ENCODE measurements around the gene GSTP1. TPM values are rescaled to one million over a fixed set of nuclear protein-coding genes. Genes with fewer than 3 reads are reported as not detected.

GSTP1 gene
- polyA plus RNA-seq, 1 donor (not counting 4 experiments of a cell fraction or from before 2014, with no cell fraction given): 1,575 TPM

DNA sequence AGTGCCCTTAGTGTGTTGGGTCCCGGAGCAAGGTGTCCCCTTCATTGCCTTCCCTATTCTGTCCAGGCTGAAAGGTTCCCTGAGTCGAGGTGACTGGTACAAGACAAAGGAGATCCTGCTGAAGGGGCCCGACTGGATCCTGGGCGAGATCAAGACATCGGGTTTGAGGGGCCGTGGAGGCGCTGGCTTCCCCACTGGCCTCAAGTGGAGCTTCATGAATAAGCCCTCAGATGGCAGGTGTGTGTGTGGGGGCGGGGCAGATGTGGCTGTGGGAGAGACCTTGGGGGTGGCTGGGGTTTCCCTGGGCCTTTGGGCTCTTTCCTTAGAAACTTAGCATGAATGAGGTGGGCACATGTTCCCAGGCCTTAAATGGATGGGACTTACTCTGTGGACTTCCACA is 24.9 kb downstream of the GSTP1 start:
- Histone ChIP-seq H3K36me3 (ENCODE audit: control insufficient read depth in 2 of 2, extremely low read depth in 1 of 2, insufficient read depth in 2 of 2, low read length in 2 of 2) (peaks cover 23 to 28% of the 10 kb centered on the region in 2 experiments), H3K4me2 (ENCODE audit: control insufficient read depth, extremely low read depth, insufficient read depth, low read depth, low read length) (no peak overlapping the region), H3K9me1 (ENCODE audit: control insufficient read depth, extremely low read depth, insufficient read depth, low read length) (no peaks in the 10 kb centered on the region)

DNA sequence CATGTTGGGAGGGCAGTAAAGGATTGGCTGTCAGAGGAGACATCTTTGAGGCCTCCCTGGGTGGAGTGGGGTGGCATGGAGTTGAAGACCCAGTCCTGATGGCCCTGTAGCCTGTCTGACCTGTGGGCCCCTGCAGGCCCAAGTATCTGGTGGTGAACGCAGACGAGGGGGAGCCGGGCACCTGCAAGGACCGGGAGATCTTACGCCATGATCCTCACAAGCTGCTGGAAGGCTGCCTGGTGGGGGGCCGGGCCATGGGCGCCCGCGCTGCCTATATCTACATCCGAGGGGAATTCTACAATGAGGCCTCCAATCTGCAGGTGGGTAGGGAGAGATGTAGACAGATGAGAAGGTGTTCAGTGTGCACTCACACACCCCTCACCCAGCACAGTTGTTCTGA is 25.7 kb downstream of the GSTP1 start:
- Histone ChIP-seq H2AFZ (ENCODE audit: control insufficient read depth, low read length) (no peak overlapping the region), H3K4me1 (ENCODE audit: control insufficient read depth, extremely low read depth, insufficient read depth, low read length) (peaks cover 20% of the 10 kb centered on the region), H3K4me2 (ENCODE audit: control insufficient read depth, extremely low read depth, insufficient read depth, low read depth, low read length) (no peak overlapping the region), H3K9me3 (ENCODE audit: control insufficient read depth, low read depth, low read length) (no peaks in the 10 kb centered on the region), H4K20me1 (ENCODE audit: control insufficient read depth, extremely low read depth, insufficient read depth, low read length) (no peaks in the 10 kb centered on the region), H3K9ac (ENCODE audit: control insufficient read depth, extremely low read depth, insufficient read depth, low read length) (no peak overlapping the region), H3K4me3 (ENCODE audit: control insufficient read depth in 2 of 3, extremely low read depth in 1 of 3, insufficient read depth in 2 of 3, low read depth in 1 of 3, low read length in 3 of 3) (no peak overlapping the region), H3K36me3 (ENCODE audit: control insufficient read depth in 2 of 2, extremely low read depth in 1 of 2, insufficient read depth in 2 of 2, low read length in 2 of 2) (peaks cover 23 to 28% of the 10 kb centered on the region in 2 experiments), H3K9me1 (ENCODE audit: control insufficient read depth, extremely low read depth, insufficient read depth, low read length) (no peaks in the 10 kb centered on the region), H3K79me2 (ENCODE audit: control insufficient read depth, insufficient read depth, low read length) (peaks cover 17% of the 10 kb centered on the region), H3K27me3 (ENCODE audit: control insufficient read depth, extremely low read depth, insufficient read depth, low read length) (no peaks in the 10 kb centered on the region), H3K27ac (ENCODE audit: control insufficient read depth, insufficient read depth, low read length) (no peak overlapping the region)
- FAIRE-seq: no peak
- TF ChIP-seq, protein P1, sequence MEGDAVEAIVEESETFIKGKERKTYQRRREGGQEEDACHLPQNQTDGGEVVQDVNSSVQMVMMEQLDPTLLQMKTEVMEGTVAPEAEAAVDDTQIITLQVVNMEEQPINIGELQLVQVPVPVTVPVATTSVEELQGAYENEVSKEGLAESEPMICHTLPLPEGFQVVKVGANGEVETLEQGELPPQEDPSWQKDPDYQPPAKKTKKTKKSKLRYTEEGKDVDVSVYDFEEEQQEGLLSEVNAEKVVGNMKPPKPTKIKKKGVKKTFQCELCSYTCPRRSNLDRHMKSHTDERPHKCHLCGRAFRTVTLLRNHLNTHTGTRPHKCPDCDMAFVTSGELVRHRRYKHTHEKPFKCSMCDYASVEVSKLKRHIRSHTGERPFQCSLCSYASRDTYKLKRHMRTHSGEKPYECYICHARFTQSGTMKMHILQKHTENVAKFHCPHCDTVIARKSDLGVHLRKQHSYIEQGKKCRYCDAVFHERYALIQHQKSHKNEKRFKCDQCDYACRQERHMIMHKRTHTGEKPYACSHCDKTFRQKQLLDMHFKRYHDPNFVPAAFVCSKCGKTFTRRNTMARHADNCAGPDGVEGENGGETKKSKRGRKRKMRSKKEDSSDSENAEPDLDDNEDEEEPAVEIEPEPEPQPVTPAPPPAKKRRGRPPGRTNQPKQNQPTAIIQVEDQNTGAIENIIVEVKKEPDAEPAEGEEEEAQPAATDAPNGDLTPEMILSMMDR (optimal IDR thresholded peaks at IDR 0.05 in 1 of 3, IDR thresholded peaks at IDR 0.05 in 1 of 3, conservative IDR thresholded peaks at IDR 0.05 in 1 of 3; ENCODE audit: extremely low read depth in 1 of 3, insufficient read depth in 2 of 3, low read length in 3 of 3): no peak
- no peak for TF ChIP-seq EZH2 (IDR thresholded peaks at IDR 0.05; ENCODE audit: low read length)
- no peak for DNase-seq (ENCODE audit: low read depth, low spot score)
- dilution Hi-C loops (cut with MboI; ENCODE audit: extremely low pct_ligation_motif_present, low sequenced_read_pairs): no loop called here

More for the DNA sequence above, 24.9 kb downstream of the GSTP1 start:
- DNase-seq (ENCODE audit: low read depth, low spot score) (no peak), FAIRE-seq (no peak)
- Histone ChIP-seq H4K20me1 (ENCODE audit: control insufficient read depth, extremely low read depth, insufficient read depth, low read length) (no peaks in the 10 kb centered on the region), H3K27me3 (ENCODE audit: control insufficient read depth, extremely low read depth, insufficient read depth, low read length) (no peaks in the 10 kb centered on the region), H3K4me3 (ENCODE audit: control insufficient read depth in 2 of 3, extremely low read depth in 1 of 3, insufficient read depth in 2 of 3, low read depth in 1 of 3, low read length in 3 of 3) (no peak overlapping the region), H2AFZ (ENCODE audit: control insufficient read depth, low read length) (no peak overlapping the region), H3K79me2 (ENCODE audit: control insufficient read depth, insufficient read depth, low read length) (peaks cover 17% of the 10 kb centered on the region), H3K9ac (ENCODE audit: control insufficient read depth, extremely low read depth, insufficient read depth, low read length) (no peak overlapping the region), H3K4me1 (ENCODE audit: control insufficient read depth, extremely low read depth, insufficient read depth, low read length) (peaks cover 12% of the 10 kb centered on the region), H3K27ac (ENCODE audit: control insufficient read depth, insufficient read depth, low read length) (no peak overlapping the region), H3K9me3 (ENCODE audit: control insufficient read depth, low read depth, low read length) (no peaks in the 10 kb centered on the region)
- TF ChIP-seq EZH2 (IDR thresholded peaks at IDR 0.05; ENCODE audit: low read length): no peak
- TF ChIP-seq, protein P1 (optimal IDR thresholded peaks at IDR 0.05 in 1 of 3, IDR thresholded peaks at IDR 0.05 in 1 of 3, conservative IDR thresholded peaks at IDR 0.05 in 1 of 3; ENCODE audit: extremely low read depth in 1 of 3, insufficient read depth in 2 of 3, low read length in 3 of 3): no peak
- dilution Hi-C loops (cut with MboI; ENCODE audit: extremely low pct_ligation_motif_present, low sequenced_read_pairs): no loop called here

Data from keratinocyte (primary cell).